SK-N-SH (cell line): ENCODE results near the gene CMA1. TPM values are rescaled to one million over a fixed set of nuclear protein-coding genes. Genes with fewer than 3 reads are reported as not detected.

Source experiments
- CTCF ChIA-PET: fragments of 300-600, 350-600 bp; formaldehyde crosslinking; extraction: SDS; loops from one replicate; lab custom pipeline; 2021; lab: Yijun Ruan, JAX
- POLR2A ChIA-PET: fragments of 350-600 bp; sonication (Branson Sonifier 250); formaldehyde crosslinking; extraction: SDS; loops from one replicate; lab custom pipeline; 2020; ENCODE audit warnings: antibody characterized with exemption, inconsistent platforms; lab: Yijun Ruan, JAX
- DNase-seq: peaks from one replicate; pipeline ENCODE4 v3.0.0; 2012
- H2AFZ ChIP-seq: fragments of 200-600 bp; sonication (generic); 2 replicates; pipeline ENCODE4 v1.8.1; 2016; ENCODE audit warnings: antibody characterized with exemption, mild to moderate bottlenecking, low read depth
- H3F3A ChIP-seq: fragments of 200-600 bp; sonication (generic); replicated peaks from 2 replicates; pipeline ENCODE3; 2016; ENCODE audit warnings: antibody characterized with exemption, mild to moderate bottlenecking; ENCODE audit not compliant: insufficient read depth
- H3K27ac ChIP-seq, 2 experiments: fragments of 200-500 bp in 1 of 2; fragments of 200-600 bp in 1 of 2; sonication (Bioruptor generic) in 1 of 2; sonication (generic), shearing (Covaris generic) in 1 of 2; 2 replicates each; pipeline versions ENCODE4 v1.5.1 to v1.6.1; 2014 to 2016; ENCODE audit warnings: low read depth in 2 of 2, inconsistent platforms in 1 of 2, low read length in 1 of 2, mild to moderate bottlenecking in 1 of 2, mixed read lengths in 1 of 2
- H3K27me3 ChIP-seq: fragments of 200-600 bp; sonication (generic), shearing (Covaris generic); 2 replicates; pipeline ENCODE4 v1.6.1; 2016; ENCODE audit warnings: mixed run types; ENCODE audit not compliant: insufficient read depth
- H3K36me3 ChIP-seq, 2 experiments: fragments of 200-500 bp in 1 of 2; fragments of 200-600 bp in 1 of 2; sonication (Bioruptor generic) in 1 of 2; sonication (generic) in 1 of 2; replicated peaks in 1 of 2; 2 replicates each; pipeline versions ENCODE3 to v1.5.1; 2014 to 2016; ENCODE audit warnings: low read length in 1 of 2, mild to moderate bottlenecking in 1 of 2; ENCODE audit not compliant: insufficient read depth in 2 of 2, control insufficient read depth in 1 of 2
- H3K4me1 ChIP-seq, 2 experiments: fragments of 200-500 bp in 1 of 2; fragments of 200-600 bp in 1 of 2; sonication (Bioruptor generic) in 1 of 2; sonication (generic), shearing (Covaris generic) in 1 of 2; 2 replicates each; pipeline versions ENCODE4 v1.5.1 to v1.6.1; 2014 to 2016; ENCODE audit warnings: low read depth in 1 of 2, low read length in 1 of 2, mixed run types in 1 of 2; ENCODE audit not compliant: insufficient read depth in 2 of 2, control insufficient read depth in 1 of 2
- H3K4me2 ChIP-seq: fragments of 200-600 bp; sonication (generic), shearing (Covaris generic); 2 replicates; pipeline ENCODE4 v1.6.1; 2017; ENCODE audit warnings: mixed run types
- H3K4me3 ChIP-seq, 2 experiments: fragments of 200-500 bp in 1 of 2; fragments of 200-600 bp in 1 of 2; sonication (Bioruptor generic) in 1 of 2; sonication (generic), shearing (Covaris generic) in 1 of 2; 2 replicates each; pipeline versions ENCODE4 v1.5.1 to v1.8.1; 2014 to 2016; ENCODE audit warnings: low read depth in 2 of 2, inconsistent platforms in 1 of 2, low read length in 1 of 2, mild to moderate bottlenecking in 1 of 2, mixed read lengths in 1 of 2, moderate library complexity in 1 of 2
- H3K79me2 ChIP-seq: fragments of 200-600 bp; sonication (generic); 2 replicates; pipeline ENCODE4 v1.8.1; 2017; ENCODE audit warnings: mild to moderate bottlenecking; ENCODE audit not compliant: insufficient read depth
- H3K9ac ChIP-seq: fragments of 200-600 bp; sonication (generic); 2 replicates; pipeline ENCODE4 v1.6.1; 2017; ENCODE audit warnings: mixed run types
- H3K9me2 ChIP-seq: fragments of 200-600 bp; sonication (generic); 2 replicates; pipeline ENCODE4 v1.6.1; 2017; ENCODE audit warnings: mixed run types
- H3K9me3 ChIP-seq: fragments of 200-600 bp; sonication (generic); 2 replicates; pipeline ENCODE4 v1.6.1; 2017; ENCODE audit warnings: mixed run types, mild to moderate bottlenecking, moderate library complexity
- H4K20me1 ChIP-seq: fragments of 200-600 bp; sonication (generic); 2 replicates; pipeline ENCODE4 v1.6.1; 2017; ENCODE audit warnings: mild to moderate bottlenecking, mixed run types; ENCODE audit not compliant: insufficient read depth
- CHD2 ChIP-seq: fragments of 150-350 bp; IDR thresholded peaks from 2 replicates; pipeline ENCODE4 v1.6.1; 2018; ENCODE audit warnings: low read length; ENCODE audit not compliant: partially characterized antibody
- ELF1 ChIP-seq: IDR thresholded peaks from 2 replicates; pipeline ENCODE4 v1.4.0; 2012
- EP300 ChIP-seq, 2 experiments: IDR thresholded peaks; 2 replicates each; pipeline versions ENCODE4 v1.4.0 to v1.6.1; 2012; ENCODE audit warnings: borderline replicate concordance in 1 of 2, low read depth in 1 of 2, low read length in 1 of 2
- FOSL2 ChIP-seq: IDR thresholded peaks from 2 replicates; pipeline ENCODE4 v1.4.0; 2012; ENCODE audit warnings: low read depth, mild to moderate bottlenecking, moderate library complexity, borderline replicate concordance
- FOXJ3 ChIP-seq: sonication (generic); formaldehyde crosslinking; IDR thresholded peaks from 2 replicates; pipeline ENCODE4 v1.5.1; 2020; ENCODE audit warnings: mild to moderate bottlenecking, missing genetic modification reagents
- MEF2A ChIP-seq: IDR thresholded peaks from 2 replicates; pipeline ENCODE4 v1.4.0; 2012; ENCODE audit warnings: low read depth, borderline replicate concordance
- NRF1 ChIP-seq: IDR thresholded peaks from 2 replicates; pipeline ENCODE4 v1.6.1; 2012; ENCODE audit warnings: low read depth, mild to moderate bottlenecking, low read length
- RXRA ChIP-seq: IDR thresholded peaks from 2 replicates; pipeline ENCODE4 v1.4.0; 2012; ENCODE audit warnings: low read depth, mild to moderate bottlenecking, borderline replicate concordance
- SMC3 ChIP-seq: IDR thresholded peaks from 2 replicates; pipeline ENCODE4 v1.6.1; 2012; ENCODE audit warnings: low read depth, low read length, improper control_type of control experiment
- TEAD4 ChIP-seq: IDR thresholded peaks from 2 replicates; pipeline ENCODE4 v1.4.0; 2012; ENCODE audit warnings: mild to moderate bottlenecking, borderline replicate concordance; ENCODE audit not compliant: insufficient read depth
- polyA plus RNA-seq, 3 experiments: library from polyadenylated mRNA; depleted of rRNA; stranded (reverse); fragments of >200 nt; gene quantifications; 2 replicates each; pipeline ENCODE4 v1.2.3, GENCODE V29; 2012
- TF ChIP-seq, protein P1 (sequence below): IDR thresholded peaks from 2 replicates; pipeline ENCODE4 v1.4.0; 2012; ENCODE audit warnings: low read depth, borderline replicate concordance
- TF ChIP-seq, protein P2 (sequence below): fragments of 150-350 bp; IDR thresholded peaks from 2 replicates; pipeline ENCODE4 v1.6.1; 2016; ENCODE audit warnings: mild to moderate bottlenecking, low read depth, low read length
- TF ChIP-seq, protein P3 (sequence below): fragments of 150-350 bp; IDR thresholded peaks from 2 replicates; pipeline ENCODE4 v1.6.1; 2017; ENCODE audit warnings: antibody characterized with exemption, low read length, low read depth, borderline replicate concordance

CMA1 gene
- polyA plus RNA-seq, 1 of the 3 experiments (the other 2 are of a cell fraction): not detected

DNA sequence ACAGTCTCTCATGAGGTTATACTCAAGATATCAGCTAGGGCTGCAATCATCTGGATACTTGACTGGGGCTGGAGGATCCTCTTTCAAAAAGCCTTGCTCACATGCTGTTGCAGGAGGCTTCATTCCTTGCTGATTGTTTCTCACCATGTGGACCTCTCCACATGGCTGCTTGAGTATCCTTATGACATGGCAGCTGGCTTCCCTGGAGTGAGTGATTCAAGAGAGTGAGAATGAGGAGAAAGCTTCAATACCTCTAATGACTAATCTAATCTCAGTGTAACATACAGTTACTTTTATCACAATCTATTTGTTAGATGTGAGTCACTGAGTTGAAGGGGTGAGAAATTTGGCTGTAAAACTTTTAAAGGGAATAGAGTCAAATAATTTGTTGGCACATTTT is 51.1 kb downstream of the CMA1 start:
- Histone ChIP-seq H2AFZ (no peak overlapping the region), H3K27ac (no peak overlapping the region), H4K20me1 (no peaks in the 10 kb centered on the region), H3K9ac (no peak overlapping the region), H3K4me2 (no peak overlapping the region), H3K9me2 (no peaks in the 10 kb centered on the region), H3K9me3 (peaks cover 4% of the 10 kb centered on the region; the same call in 1 of the 2 replicates), H3K36me3 (peaks cover 0 to 9% of the 10 kb centered on the region in 2 experiments), H3K27me3 (no peaks in the 10 kb centered on the region), H3K79me2 (no peaks in the 10 kb centered on the region), H3K4me1 (no peaks in the 10 kb centered on the region)
- ChIA-PET CTCF (interaction anchor here (1.1 to 1.6 kb wide), 3 partner anchors 20 to 95 kb away, joined by 3 read pairs; no protein-coding TSS in a partner anchor), POLR2A (no interaction called here)
- TF ChIP-seq FOSL2 (no peak), NRF1 (no peak), FOXJ3 (CRISPR knock-in tag) (no peak), MEF2A (no peak), SMC3 (no peak), CHD2 (no peak), ELF1 (no peak), TEAD4 (no peak), EP300 (IDR thresholded peaks at IDR 0.05; ENCODE audit: borderline replicate concordance in 1 of 2, low read depth in 1 of 2, low read length in 1 of 2) (no peak), RXRA (no peak)
- TF ChIP-seq, protein P1, sequence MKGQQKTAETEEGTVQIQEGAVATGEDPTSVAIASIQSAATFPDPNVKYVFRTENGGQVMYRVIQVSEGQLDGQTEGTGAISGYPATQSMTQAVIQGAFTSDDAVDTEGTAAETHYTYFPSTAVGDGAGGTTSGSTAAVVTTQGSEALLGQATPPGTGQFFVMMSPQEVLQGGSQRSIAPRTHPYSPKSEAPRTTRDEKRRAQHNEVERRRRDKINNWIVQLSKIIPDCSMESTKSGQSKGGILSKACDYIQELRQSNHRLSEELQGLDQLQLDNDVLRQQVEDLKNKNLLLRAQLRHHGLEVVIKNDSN: no peak
- TF ChIP-seq, protein P2, sequence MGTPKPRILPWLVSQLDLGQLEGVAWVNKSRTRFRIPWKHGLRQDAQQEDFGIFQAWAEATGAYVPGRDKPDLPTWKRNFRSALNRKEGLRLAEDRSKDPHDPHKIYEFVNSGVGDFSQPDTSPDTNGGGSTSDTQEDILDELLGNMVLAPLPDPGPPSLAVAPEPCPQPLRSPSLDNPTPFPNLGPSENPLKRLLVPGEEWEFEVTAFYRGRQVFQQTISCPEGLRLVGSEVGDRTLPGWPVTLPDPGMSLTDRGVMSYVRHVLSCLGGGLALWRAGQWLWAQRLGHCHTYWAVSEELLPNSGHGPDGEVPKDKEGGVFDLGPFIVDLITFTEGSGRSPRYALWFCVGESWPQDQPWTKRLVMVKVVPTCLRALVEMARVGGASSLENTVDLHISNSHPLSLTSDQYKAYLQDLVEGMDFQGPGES: no peak
- TF ChIP-seq, protein P3, sequence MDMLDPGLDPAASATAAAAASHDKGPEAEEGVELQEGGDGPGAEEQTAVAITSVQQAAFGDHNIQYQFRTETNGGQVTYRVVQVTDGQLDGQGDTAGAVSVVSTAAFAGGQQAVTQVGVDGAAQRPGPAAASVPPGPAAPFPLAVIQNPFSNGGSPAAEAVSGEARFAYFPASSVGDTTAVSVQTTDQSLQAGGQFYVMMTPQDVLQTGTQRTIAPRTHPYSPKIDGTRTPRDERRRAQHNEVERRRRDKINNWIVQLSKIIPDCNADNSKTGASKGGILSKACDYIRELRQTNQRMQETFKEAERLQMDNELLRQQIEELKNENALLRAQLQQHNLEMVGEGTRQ: no peak
- TF ChIP-seq, all 33 proteins: peak for 0
- DNase-seq: no peak
- H3K4me3 ChIP-seq: no peak overlapping the region
- H3F3A ChIP-seq: no peaks in the 10 kb centered on the region

Other genes starting within 250 kb of the CMA1 start
- gene TGM1, start 245.1 kb downstream of the CMA1 start, polyA plus RNA-seq (2012; rRNA removed): 2.7 and 3.0 TPM in 2 replicates
- gene RABGGTA, start 236.7 kb downstream of the CMA1 start, polyA plus RNA-seq (2012; rRNA removed): 54.9 and 59.4 TPM in 2 replicates
- gene DHRS1, start 208.5 kb downstream of the CMA1 start, polyA plus RNA-seq (2012; rRNA removed): 65.4 and 71.7 TPM in 2 replicates
- gene NOP9, start 208.4 kb downstream of the CMA1 start, polyA plus RNA-seq (2012; rRNA removed): 11.9 and 17.2 TPM in 2 replicates
- gene CIDEB, start 200.3 kb downstream of the CMA1 start, polyA plus RNA-seq (2012; rRNA removed): 0.03 and 0.05 TPM in 2 replicates
- gene LTB4R2, start 198.1 kb downstream of the CMA1 start, polyA plus RNA-seq (2012; rRNA removed): 8.2 and 12.2 TPM in 2 replicates
- gene LTB4R, start 196.8 kb downstream of the CMA1 start, polyA plus RNA-seq (2012; rRNA removed): 11.9 and 14.0 TPM in 2 replicates
- gene ADCY4, start 173.2 kb downstream of the CMA1 start, polyA plus RNA-seq (2012; rRNA removed): 0.03 and 0.08 TPM in 2 replicates
- not detected in 2 replicates for gene RIPK3, start 168.3 kb downstream of the CMA1 start, polyA plus RNA-seq (2012; rRNA removed)
- 24.9 and 25.3 TPM in 2 replicates for gene NFATC4, start 140.1 kb downstream of the CMA1 start, polyA plus RNA-seq (2012; rRNA removed)
- 4.7 and 4.8 TPM in 2 replicates for gene NYNRIN, start 109.3 kb downstream of the CMA1 start, polyA plus RNA-seq (2012; rRNA removed)
- 1.8 TPM in 2 replicates for gene CBLN3, start 78.6 kb downstream of the CMA1 start, polyA plus RNA-seq (2012; rRNA removed)
- gene KHNYN, start 78.3 kb downstream of the CMA1 start, polyA plus RNA-seq (2012; rRNA removed): 18.3 and 21.8 TPM in 2 replicates
- gene SDR39U1, start 65.5 kb downstream of the CMA1 start, polyA plus RNA-seq (2012; rRNA removed): 81.8 and 88.4 TPM in 2 replicates
- gene CTSG, start 68.0 kb upstream of the CMA1 start, polyA plus RNA-seq (2012; rRNA removed): not detected in 2 replicates
- gene GZMH, start 101.4 kb upstream of the CMA1 start, polyA plus RNA-seq (2012; rRNA removed): not detected in 2 replicates
- gene GZMB, start 125.9 kb upstream of the CMA1 start, polyA plus RNA-seq (2012; rRNA removed): not detected in 2 replicates